ENCODE results near the gene PTGFRN. TPM values are rescaled to one million over a fixed set of nuclear protein-coding genes. Genes with fewer than 3 reads are reported as not detected.
A peak's percentile ranks its signal among the peaks of the same experiment; 100 is the strongest.
"Not testable (repeated sequence)": the region's sequence is repeated elsewhere in the genome, so short reads cannot be mapped to it uniquely, and the experiment has no call there.

Gene PTGFRN
- total and polyA plus RNA-seq, 8 donors: 38.1 to 77.5 (median 67.9) TPM

DNA sequence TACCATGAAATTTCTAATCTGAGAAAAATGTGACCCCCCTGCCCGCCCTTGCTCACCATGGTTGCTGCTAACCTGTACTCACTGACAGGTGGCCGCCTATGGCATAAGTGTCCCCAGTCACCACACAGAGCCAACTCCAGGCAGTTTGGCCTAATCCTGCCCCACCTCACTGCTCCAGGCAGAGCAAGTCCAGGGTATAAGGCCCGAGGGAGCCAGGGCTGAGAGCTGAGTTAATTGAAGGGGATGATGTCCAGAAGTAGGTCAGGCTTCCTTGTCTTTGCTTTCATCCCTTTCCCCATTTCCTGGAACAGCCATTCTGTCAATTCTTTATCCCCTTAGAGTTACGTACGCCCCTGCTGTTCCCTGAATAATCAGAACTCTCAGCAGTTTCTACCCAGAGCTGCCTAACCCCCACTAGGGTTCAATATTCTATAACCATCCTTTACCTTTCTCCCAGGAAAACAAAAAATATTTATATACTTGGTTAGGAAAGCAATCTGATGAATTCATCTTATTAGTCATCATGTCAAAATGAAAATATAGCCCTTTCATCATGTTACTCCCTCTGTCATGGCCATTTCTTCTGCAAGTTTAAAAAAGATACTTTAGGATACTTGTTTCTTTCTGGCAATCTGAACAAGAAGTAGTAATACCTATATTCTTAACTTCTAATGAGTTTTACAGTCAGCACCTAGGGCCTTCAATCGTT is 62.4 kb downstream of the PTGFRN start:
- Histone ChIP-seq H3K36me3 (peaks cover 0 to 10% of the 10 kb centered on the region in 2 donors), H3K27me3 (no peaks in the 10 kb centered on the region), H3K4me1 (no peaks in the 10 kb centered on the region), H3K9me3 (no peaks in the 10 kb centered on the region), H3K27ac (no peak overlapping the region), H3K4me3 (no peak overlapping the region)
- intact Hi-C loops (cut with DNase I): no loop called here
- TF ChIP-seq, protein P1, sequence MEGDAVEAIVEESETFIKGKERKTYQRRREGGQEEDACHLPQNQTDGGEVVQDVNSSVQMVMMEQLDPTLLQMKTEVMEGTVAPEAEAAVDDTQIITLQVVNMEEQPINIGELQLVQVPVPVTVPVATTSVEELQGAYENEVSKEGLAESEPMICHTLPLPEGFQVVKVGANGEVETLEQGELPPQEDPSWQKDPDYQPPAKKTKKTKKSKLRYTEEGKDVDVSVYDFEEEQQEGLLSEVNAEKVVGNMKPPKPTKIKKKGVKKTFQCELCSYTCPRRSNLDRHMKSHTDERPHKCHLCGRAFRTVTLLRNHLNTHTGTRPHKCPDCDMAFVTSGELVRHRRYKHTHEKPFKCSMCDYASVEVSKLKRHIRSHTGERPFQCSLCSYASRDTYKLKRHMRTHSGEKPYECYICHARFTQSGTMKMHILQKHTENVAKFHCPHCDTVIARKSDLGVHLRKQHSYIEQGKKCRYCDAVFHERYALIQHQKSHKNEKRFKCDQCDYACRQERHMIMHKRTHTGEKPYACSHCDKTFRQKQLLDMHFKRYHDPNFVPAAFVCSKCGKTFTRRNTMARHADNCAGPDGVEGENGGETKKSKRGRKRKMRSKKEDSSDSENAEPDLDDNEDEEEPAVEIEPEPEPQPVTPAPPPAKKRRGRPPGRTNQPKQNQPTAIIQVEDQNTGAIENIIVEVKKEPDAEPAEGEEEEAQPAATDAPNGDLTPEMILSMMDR (IDR thresholded peaks at IDR 0.05): no peak
- peak; percentile 21 for ATAC-seq
- DNase-seq: no peak

DNA sequence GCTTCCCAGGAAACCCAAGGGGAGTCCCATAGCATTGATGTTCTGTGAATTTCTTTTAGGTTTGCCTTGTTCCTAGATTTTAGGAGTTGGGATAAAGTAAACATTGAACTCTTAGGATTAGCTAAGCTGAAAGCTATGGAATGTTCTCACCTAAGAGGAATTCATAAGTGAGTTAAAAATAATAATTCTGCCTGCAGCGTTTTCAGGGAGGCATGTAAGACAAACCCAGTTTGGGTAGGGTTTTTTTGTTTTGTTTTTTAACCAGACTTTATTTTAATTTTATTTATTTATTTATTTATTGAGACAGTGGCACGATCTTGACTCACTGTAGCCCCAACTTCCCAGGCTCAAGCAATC is 62.9 kb downstream of the PTGFRN start:
- H3K9me3 ChIP-seq: no peaks in the 10 kb centered on the region
- H3K36me3 ChIP-seq: peaks cover 0 to 10% of the 10 kb centered on the region in 2 donors
- TF ChIP-seq, protein P1 (IDR thresholded peaks at IDR 0.05): no peak
- ATAC-seq (peak; percentile 81), DNase-seq (no peak)
- no peak overlapping the region for H3K4me3 ChIP-seq
- H3K4me1 ChIP-seq: no peaks in the 10 kb centered on the region
- no peaks in the 10 kb centered on the region for H3K27me3 ChIP-seq
- H3K27ac ChIP-seq: no peak overlapping the region
- intact Hi-C loops (cut with DNase I): no loop called here

DNA sequence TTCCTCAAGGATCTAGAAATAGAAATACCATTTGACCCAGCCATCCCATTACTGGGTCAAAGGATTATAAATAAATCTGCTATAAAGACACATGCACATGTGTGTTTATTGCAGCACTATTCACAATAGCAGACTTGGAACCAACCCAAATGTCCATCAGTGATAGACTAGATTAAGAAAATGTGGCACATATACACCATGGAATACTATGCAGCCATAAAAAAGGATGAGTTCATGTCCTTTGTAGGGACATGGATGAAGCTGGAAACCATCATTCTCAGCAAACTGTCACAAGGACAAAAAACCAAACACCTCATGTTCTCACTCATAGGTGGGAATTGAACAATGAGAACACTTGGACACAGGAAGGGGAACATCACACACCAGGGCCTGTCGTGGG is 70.6 kb downstream of the PTGFRN start:
- DNase-seq; H3K27ac ChIP-seq; intact Hi-C loops (cut with DNase I); H3K36me3 ChIP-seq; H3K4me1 ChIP-seq; H3K9me3 ChIP-seq; H3K4me3 ChIP-seq; H3K27me3 ChIP-seq; ATAC-seq: not testable (repeated sequence)

DNA sequence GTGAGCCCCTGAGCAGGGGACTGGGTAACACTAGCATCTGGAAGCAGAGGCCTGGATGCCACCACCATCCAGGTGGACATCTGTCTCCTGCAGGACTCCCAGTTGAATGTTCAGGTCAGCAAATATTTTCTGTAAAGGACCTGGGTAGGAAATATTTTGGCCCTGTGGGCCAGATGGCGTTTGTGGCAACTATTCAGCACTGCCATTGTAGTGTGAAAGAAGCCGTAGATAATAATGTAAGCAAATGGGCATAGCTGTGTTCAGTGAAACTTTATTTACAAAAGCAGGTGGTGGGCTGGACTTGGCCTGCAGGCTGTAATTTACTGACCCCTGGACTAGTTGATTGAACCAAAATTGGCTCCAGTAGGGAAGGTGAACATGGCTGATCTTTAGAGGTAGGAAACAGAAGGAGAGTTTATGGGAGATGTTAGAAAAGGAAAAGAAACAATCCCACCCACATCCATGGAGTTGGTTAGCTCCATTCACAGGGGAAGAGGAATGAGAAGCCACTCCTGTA is 71.9 kb downstream of the PTGFRN start:
- intact Hi-C loops (cut with DNase I): no loop called here
- H3K4me1 ChIP-seq: no peaks in the 10 kb centered on the region
- H3K4me3 ChIP-seq: no peak overlapping the region
- H3K36me3 ChIP-seq: no peaks in the 10 kb centered on the region
- DNase-seq: no peak
- no peak overlapping the region for H3K27ac ChIP-seq
- TF ChIP-seq, protein P1 (IDR thresholded peaks at IDR 0.05): no peak
- H3K9me3 ChIP-seq: no peaks in the 10 kb centered on the region
- H3K27me3 ChIP-seq: no peaks in the 10 kb centered on the region
- no peak for ATAC-seq

DNA sequence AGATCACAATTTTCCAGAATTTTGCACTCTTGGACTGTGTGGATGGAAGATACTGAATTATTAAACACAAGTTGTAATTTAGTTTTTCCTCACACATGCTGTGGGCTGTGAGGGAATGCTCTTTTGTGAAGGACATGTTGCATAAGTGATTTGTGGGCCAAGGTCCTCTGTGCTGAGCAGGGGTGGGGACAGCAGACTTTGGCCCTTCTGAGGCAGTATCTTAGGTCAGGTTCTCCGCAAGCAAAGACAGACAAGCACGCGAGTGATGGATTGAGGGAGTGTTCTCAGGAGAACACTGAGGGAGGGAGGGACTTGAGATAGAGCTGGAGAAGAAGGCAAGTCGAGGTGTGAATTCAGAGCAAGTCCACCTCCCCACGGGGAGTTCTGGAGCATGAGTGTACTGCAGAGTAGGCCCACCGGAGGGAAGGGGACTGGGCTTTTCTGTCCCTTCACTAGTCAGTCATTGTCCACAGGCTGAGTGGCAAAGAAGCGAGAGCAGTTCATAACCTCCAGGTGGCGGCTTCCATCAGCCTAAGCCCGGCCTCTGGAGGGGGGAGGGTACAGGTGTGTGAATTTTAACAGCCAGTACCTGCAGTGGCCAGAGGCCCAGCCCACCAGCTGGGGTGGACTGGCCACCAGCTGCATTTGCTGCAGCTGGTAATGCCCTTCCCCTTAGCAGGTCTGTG is 72.7 kb downstream of the PTGFRN start:
- ATAC-seq: no peak
- intact Hi-C loops (cut with DNase I): no loop called here
- Histone ChIP-seq H3K9me3 (no peaks in the 10 kb centered on the region), H3K27me3 (no peaks in the 10 kb centered on the region), H3K4me1 (no peaks in the 10 kb centered on the region), H3K36me3 (no peaks in the 10 kb centered on the region), H3K4me3 (no peak overlapping the region), H3K27ac (no peak overlapping the region)
- TF ChIP-seq, protein P1 (IDR thresholded peaks at IDR 0.05): no peak
- no peak for DNase-seq

All from left lung (tissue), 10 donors.